K562 (cell line): Measurements from ENCODE around the gene TOR1AIP1. TPM values are rescaled to one million over a fixed set of nuclear protein-coding genes. Genes with fewer than 3 reads are reported as not detected.

Source experiments
- AFF4 ChIP-seq: sonication (generic); formaldehyde crosslinking; IDR thresholded peaks from 2 replicates; pipeline ENCODE4 v1.8.0; 2023; ENCODE audit warnings: mild to moderate bottlenecking, missing genetic modification reagents
- CBFA2T2 ChIP-seq: fragments of 450-650 bp; conservative IDR thresholded peaks from 2 replicates; pipeline ENCODE4 v1.6.1; 2017; ENCODE audit warnings: mild to moderate bottlenecking
- CREM ChIP-seq: IDR thresholded peaks from 2 replicates; pipeline ENCODE4 v1.6.1; 2014; ENCODE audit warnings: antibody characterized with exemption, low read depth
- CTCF ChIP-seq, 3 experiments: IDR thresholded peaks in 2 of 3; conservative IDR thresholded peaks in 1 of 3; 2 replicates each; pipeline ENCODE4 v1.5.1; 2011 to 2012; ENCODE audit warnings: low read length in 3 of 3, mild to moderate bottlenecking in 3 of 3, control low read depth in 2 of 3, improper control_type of control experiment in 1 of 3, inconsistent platforms in 1 of 3, low read depth in 1 of 3, mixed read lengths in 1 of 3, moderate library complexity in 1 of 3; ENCODE audit not compliant: insufficient read depth in 2 of 3
- ETV1 ChIP-seq: fragments of 450-650 bp; conservative IDR thresholded peaks from 2 replicates; pipeline ENCODE4 v1.6.1; 2016; ENCODE audit warnings: missing genetic modification characterization, control low read depth, low read depth, missing compliant biosample characterization
- JUND ChIP-seq, 2 experiments: IDR thresholded peaks; 2 replicates in 1 of 2; 3 replicates in 1 of 2; pipeline ENCODE4 v1.6.1; 2011; ENCODE audit warnings: borderline replicate concordance in 2 of 2, low read depth in 2 of 2, low read length in 2 of 2, improper control_type of control experiment in 1 of 2, missing biosample characterization in 1 of 2, missing genetic modification characterization in 1 of 2, missing genetic modification reagents in 1 of 2
- MTA3 ChIP-seq: fragments of 450-650 bp; formaldehyde crosslinking; IDR thresholded peaks from 2 replicates; pipeline ENCODE4 v1.6.1; 2017; ENCODE audit warnings: mild to moderate bottlenecking, borderline replicate concordance
- NFIX ChIP-seq: fragments of 250-450 bp; sonication (Bioruptor Pico); IDR thresholded peaks from 2 replicates; pipeline ENCODE4 v1.4.0; 2020; ENCODE audit warnings: low read depth, mild to moderate bottlenecking, moderate library complexity
- PHF20 ChIP-seq: fragments of 450-650 bp; IDR thresholded peaks from 2 replicates; pipeline ENCODE4 v1.6.1; 2018; ENCODE audit not compliant: partially characterized antibody
- PREB ChIP-seq: sonication (generic); formaldehyde crosslinking; IDR thresholded peaks from 2 replicates; pipeline ENCODE4 v1.8.1; 2023; ENCODE audit warnings: mild to moderate bottlenecking, missing genetic modification reagents
- TAF7 ChIP-seq: fragments of 450-650 bp; IDR thresholded peaks from 2 replicates; pipeline ENCODE4 v1.6.1; 2016; ENCODE audit warnings: missing genetic modification characterization, missing compliant biosample characterization
- TCF3 ChIP-seq: sonication (generic); formaldehyde crosslinking; IDR thresholded peaks from 2 replicates; pipeline ENCODE4 v1.4.0; 2020; ENCODE audit warnings: mild to moderate bottlenecking, missing genetic modification reagents
- TOE1 ChIP-seq, 2 experiments: fragments of 450-650 bp in 1 of 2; sonication (generic) in 1 of 2; formaldehyde crosslinking in 1 of 2; IDR thresholded peaks; 2 replicates each; pipeline versions ENCODE4 v1.7.1 to v1.8.0; 2016 to 2022; ENCODE audit warnings: borderline replicate concordance in 2 of 2, mild to moderate bottlenecking in 2 of 2, antibody characterized with exemption in 1 of 2, inconsistent platforms in 1 of 2, low read depth in 1 of 2, missing genetic modification reagents in 1 of 2, moderate library complexity in 1 of 2
- ZEB2 ChIP-seq: fragments of 450-650 bp; IDR thresholded peaks from 2 replicates; pipeline ENCODE4 v1.6.1; 2016
- ZFX ChIP-seq: sonication (generic); formaldehyde crosslinking; IDR thresholded peaks from 2 replicates; pipeline ENCODE4 v1.8.0; 2022; ENCODE audit warnings: mild to moderate bottlenecking, missing genetic modification reagents, moderate library complexity
- ZNF124 ChIP-seq: sonication (generic); formaldehyde crosslinking; IDR thresholded peaks from 2 replicates; pipeline ENCODE4 v1.8.1; 2022; ENCODE audit warnings: missing genetic modification reagents
- ZNF436 ChIP-seq: fragments of 250-450, 450-650 bp; sonication (Bioruptor Pico); formaldehyde crosslinking; IDR thresholded peaks from 2 replicates; pipeline ENCODE4 v1.7.0; 2020; ENCODE audit warnings: mild to moderate bottlenecking
- polyA plus RNA-seq, 8 experiments: library from polyadenylated mRNA; depleted of rRNA in 4 of 8; stranded (reverse) in 5 of 8; unstranded in 3 of 8; fragments of >200 nt; fragmentation: Nextera tagmentation in 2 of 8; fragmentation: Illumina TruSeq in 1 of 8; extraction: Ambion mirVana in 2 of 8; extraction: Trizol in 1 of 8; gene quantifications; 2 replicates each; pipeline versions ENCODE4 v1.2.1 to v1.2.3, GENCODE V29; 2011 to 2014; ENCODE audit warnings: inconsistent platforms in 1 of 8, missing spikeins in 1 of 8
- total RNA-seq, 7 experiments: library from RNA; depleted of rRNA in 6 of 7; stranded (reverse); fragments of >200 nt in 6 of 7; fragmentation: Illumina TruSeq in 2 of 7; extraction: Trizol in 2 of 7; gene quantifications; 2 replicates each; pipeline versions ENCODE4 v1.2.1 to v1.2.3, GENCODE V29; 2011 to 2021; ENCODE audit warnings: low replicate concordance in 1 of 7

TOR1AIP1 gene
- total and polyA plus RNA-seq, 9 of the 15 experiments (the other 6 are each of a cell fraction or from before 2014, with no cell fraction given): 18.1 to 46.9 (median 35.5) TPM

- peak in 2 of 3 experiments; percentile 13 to 20; a peak in 1 of 6 replicates for TF ChIP-seq CTCF (IDR thresholded peaks at IDR 0.05 in 2 of 3, conservative IDR thresholded peaks at IDR 0.05 in 1 of 3; ENCODE audit: insufficient read depth in 2 of 3, low read depth in 1 of 3, low read length in 3 of 3)
- peak; percentile 80 for TF ChIP-seq ZFX
- TF ChIP-seq NFIX (CRISPR knock-in tag): no peak
- TF ChIP-seq TOE1 (IDR thresholded peaks at IDR 0.05; ENCODE audit: borderline replicate concordance): no peak
- TF ChIP-seq TOE1 (CRISPR knock-in tag; IDR thresholded peaks at IDR 0.05; ENCODE audit: borderline replicate concordance, low read depth): peak; percentile 85; the same call in 1 of the 2 replicates
- TF ChIP-seq ZNF124 (CRISPR knock-in tag): no peak
- peak; percentile 54; the same call in 1 of the 2 replicates for TF ChIP-seq ZNF436
- 0 out of 2 replicates have a peak, but pooled peaks have one; percentile 37 for TF ChIP-seq ZEB2
- TF ChIP-seq CREM: peak; percentile 96
- peak; percentile 22; the same call in 1 of the 2 replicates for TF ChIP-seq TCF3 (CRISPR knock-in tag)
- peak; percentile 77 for TF ChIP-seq JUND (IDR thresholded peaks at IDR 0.05; ENCODE audit: borderline replicate concordance, low read depth, low read length)
- TF ChIP-seq JUND (tag; IDR thresholded peaks at IDR 0.05; ENCODE audit: borderline replicate concordance, low read depth, low read length): peak; percentile 64; the same call in 1 of the 3 replicates
- TF ChIP-seq MTA3: peak; percentile 83
- TF ChIP-seq ETV1: no peak
- no peak for TF ChIP-seq PHF20
- peak; percentile 80 for TF ChIP-seq AFF4 (CRISPR knock-in tag)
- no peak for TF ChIP-seq PREB (CRISPR knock-in tag)
- TF ChIP-seq TAF7 (tag): peak; percentile 72; the same call in 1 of the 2 replicates
- TF ChIP-seq CBFA2T2: no peak
These were observed 4.4 kb upstream of the TOR1AIP1 start, which contains the start of gene TOR1AIP2 (continued) for GRCh38 chr1:179877586-179878265.
